ENCODE results near the gene RFTN1.

RFTN1 gene

GRCh38 chr3:16355828-16356227 is 157.7 kb downstream of the RFTN1 start:
- TF ChIP-seq, protein P1, sequence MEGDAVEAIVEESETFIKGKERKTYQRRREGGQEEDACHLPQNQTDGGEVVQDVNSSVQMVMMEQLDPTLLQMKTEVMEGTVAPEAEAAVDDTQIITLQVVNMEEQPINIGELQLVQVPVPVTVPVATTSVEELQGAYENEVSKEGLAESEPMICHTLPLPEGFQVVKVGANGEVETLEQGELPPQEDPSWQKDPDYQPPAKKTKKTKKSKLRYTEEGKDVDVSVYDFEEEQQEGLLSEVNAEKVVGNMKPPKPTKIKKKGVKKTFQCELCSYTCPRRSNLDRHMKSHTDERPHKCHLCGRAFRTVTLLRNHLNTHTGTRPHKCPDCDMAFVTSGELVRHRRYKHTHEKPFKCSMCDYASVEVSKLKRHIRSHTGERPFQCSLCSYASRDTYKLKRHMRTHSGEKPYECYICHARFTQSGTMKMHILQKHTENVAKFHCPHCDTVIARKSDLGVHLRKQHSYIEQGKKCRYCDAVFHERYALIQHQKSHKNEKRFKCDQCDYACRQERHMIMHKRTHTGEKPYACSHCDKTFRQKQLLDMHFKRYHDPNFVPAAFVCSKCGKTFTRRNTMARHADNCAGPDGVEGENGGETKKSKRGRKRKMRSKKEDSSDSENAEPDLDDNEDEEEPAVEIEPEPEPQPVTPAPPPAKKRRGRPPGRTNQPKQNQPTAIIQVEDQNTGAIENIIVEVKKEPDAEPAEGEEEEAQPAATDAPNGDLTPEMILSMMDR (IDR thresholded peaks at IDR 0.05; ENCODE audit: borderline replicate concordance, insufficient read depth, low read depth, low read length): no peak
- H3K4me3 ChIP-seq (ENCODE audit: low read depth, low read length): no peak overlapping the region

- no peak overlapping the region for H3K4me3 ChIP-seq (ENCODE audit: low read depth, low read length)
- TF ChIP-seq, protein P1 (IDR thresholded peaks at IDR 0.05; ENCODE audit: borderline replicate concordance, insufficient read depth, low read depth, low read length): no peak
These were observed 159.2 kb downstream of the RFTN1 start for GRCh38 chr3:16354291-16354690.

GRCh38 chr3:16352428-16352827 is 161.1 kb downstream of the RFTN1 start:
- TF ChIP-seq, protein P1 (IDR thresholded peaks at IDR 0.05; ENCODE audit: borderline replicate concordance, insufficient read depth, low read depth, low read length): no peak
- H3K4me3 ChIP-seq (ENCODE audit: low read depth, low read length): no peak overlapping the region

DNA sequence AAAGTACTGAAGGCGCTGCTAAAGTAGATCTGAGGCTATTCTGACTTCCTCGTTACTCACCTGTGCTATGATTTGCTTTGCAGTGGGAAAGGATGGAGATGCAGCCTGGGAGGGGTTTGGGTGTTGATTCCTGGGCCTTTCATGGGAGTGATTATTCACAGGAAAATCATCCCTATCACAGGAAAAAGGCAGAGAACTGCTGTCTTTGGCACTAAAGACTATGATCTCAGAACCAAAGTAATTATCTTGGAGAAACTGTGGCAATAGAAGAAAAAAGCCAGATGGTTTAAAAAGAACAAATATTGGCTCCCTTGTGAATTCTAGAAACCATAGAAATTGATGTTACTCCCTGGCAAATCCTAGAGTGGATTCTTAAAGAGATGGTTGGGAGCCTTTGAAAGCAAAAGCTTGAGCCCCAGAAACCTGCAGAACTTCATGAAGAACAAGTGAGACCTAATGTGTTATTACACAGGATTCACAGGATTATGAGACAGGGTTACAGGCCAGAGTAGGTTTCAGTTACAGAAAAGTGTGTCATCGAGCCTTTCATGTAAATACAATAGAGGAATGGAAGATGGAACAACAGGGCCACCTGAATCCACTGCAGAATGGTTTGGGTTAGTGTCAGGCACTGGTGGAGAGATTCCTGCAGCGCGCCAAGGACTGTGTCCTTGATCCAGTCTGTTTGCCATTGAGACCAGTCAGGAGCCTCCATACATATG is 162.7 kb downstream of the RFTN1 start:
- TF ChIP-seq, protein P1 (IDR thresholded peaks at IDR 0.05; ENCODE audit: borderline replicate concordance, insufficient read depth, low read depth, low read length): no peak
- no peak overlapping the region for H3K4me3 ChIP-seq (ENCODE audit: low read depth, low read length)

GRCh38 chr3:16349986-16350596 is 163.4 kb downstream of the RFTN1 start:
- no peak overlapping the region for H3K4me3 ChIP-seq (ENCODE audit: low read depth, low read length)
- TF ChIP-seq, protein P1 (IDR thresholded peaks at IDR 0.05; ENCODE audit: borderline replicate concordance, insufficient read depth, low read depth, low read length): no peak

DNA sequence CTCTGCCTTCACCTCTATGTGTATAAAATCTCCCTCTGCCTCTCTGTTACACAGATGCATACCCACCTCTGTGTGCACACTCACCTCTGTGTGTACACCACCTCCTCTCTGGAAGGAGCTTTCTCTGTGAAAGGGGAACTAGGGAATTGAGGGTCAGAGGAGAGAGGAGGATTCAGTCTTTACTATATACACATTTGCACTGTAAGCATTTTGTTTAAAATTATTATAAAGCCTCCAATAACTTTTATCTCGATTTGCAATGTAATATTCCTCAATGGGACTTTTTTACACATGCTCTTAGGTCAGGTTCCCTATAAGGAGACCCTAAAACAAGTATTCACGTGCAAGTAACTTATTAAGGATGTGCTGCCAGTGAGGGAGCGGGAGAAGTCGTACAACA is 166.0 kb downstream of the RFTN1 start:
- no peak overlapping the region for H3K4me3 ChIP-seq (ENCODE audit: low read depth, low read length)
- TF ChIP-seq, protein P1 (IDR thresholded peaks at IDR 0.05; ENCODE audit: borderline replicate concordance, insufficient read depth, low read depth, low read length): no peak
